ENCODE data around the gene SLC22A1.
"Not testable (repeated sequence)": the region's sequence is repeated elsewhere in the genome, so short reads cannot be mapped to it uniquely, and the experiment has no call there.

The SLC22A1 gene

DNA sequence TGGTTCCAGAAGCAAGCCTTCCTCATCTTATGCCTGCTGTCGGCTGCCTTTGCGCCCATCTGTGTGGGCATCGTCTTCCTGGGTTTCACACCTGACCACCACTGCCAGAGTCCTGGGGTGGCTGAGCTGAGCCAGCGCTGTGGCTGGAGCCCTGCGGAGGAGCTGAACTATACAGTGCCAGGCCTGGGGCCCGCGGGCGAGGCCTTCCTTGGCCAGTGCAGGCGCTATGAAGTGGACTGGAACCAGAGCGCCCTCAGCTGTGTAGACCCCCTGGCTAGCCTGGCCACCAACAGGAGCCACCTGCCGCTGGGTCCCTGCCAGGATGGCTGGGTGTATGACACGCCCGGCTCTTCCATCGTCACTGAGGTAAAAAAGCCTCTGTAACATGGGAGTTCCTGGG, 366 bp downstream of the SLC22A1 start:
- in situ Hi-C loops (cut with HindIII; ENCODE audit: low sequenced_read_pairs) = no loop called here

GRCh38 chr6:160122744-160123143, 1.1 kb downstream of the SLC22A1 start:
- in situ Hi-C loops (cut with HindIII; ENCODE audit: low sequenced_read_pairs) = no loop called here

- in situ Hi-C loops (cut with HindIII; ENCODE audit: low sequenced_read_pairs) = no loop called here
Measured at GRCh38 chr6:160124007-160124406, 2.4 kb downstream of the SLC22A1 start.

DNA sequence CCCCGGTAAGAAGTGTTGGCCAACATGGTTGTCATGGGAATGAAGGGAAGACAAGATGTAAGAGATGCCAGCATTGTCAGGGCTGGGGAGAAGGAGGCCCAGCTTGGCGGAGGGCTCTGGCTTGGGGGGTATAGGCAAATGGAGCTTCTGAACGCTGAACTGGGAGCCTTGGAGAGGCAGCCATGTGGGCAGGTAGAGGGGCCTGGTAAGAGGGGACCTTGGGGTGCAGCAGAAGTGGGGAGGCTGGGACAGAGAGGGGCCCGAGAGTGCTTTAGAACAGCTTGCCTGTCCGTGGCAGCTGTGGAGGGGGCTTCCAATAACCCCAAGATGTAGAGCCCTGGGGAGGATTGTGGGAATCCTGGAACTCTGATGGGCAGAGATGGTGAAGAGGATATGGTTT, 3.0 kb downstream of the SLC22A1 start:
- in situ Hi-C loops (cut with HindIII; ENCODE audit: low sequenced_read_pairs) = no loop called here

DNA sequence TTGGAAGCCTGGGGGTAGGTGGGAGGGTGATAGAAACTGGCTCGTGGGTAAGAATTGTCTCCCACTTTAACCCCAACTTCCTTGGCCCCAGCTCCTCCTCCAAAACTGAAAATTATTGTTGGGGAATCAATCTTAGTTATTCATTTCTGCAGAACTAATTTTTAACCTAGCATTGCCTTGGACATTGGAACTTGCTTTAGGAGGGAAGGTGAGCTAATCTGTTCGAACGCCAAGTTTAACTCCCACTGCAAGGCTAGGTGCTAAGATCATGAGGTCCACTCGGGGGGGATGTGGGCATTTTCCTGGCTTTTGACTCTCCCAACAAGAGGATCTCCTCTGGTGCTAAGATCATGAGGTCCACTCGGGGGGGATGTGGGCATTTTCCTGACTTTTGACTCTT, 3.5 kb downstream of the SLC22A1 start:
- in situ Hi-C loops (cut with HindIII; ENCODE audit: low sequenced_read_pairs) = not testable (repeated sequence)

- in situ Hi-C loops (cut with HindIII; ENCODE audit: low sequenced_read_pairs) = no loop called here
Measured at GRCh38 chr6:160127270-160128124, 5.9 kb downstream of the SLC22A1 start.

DNA sequence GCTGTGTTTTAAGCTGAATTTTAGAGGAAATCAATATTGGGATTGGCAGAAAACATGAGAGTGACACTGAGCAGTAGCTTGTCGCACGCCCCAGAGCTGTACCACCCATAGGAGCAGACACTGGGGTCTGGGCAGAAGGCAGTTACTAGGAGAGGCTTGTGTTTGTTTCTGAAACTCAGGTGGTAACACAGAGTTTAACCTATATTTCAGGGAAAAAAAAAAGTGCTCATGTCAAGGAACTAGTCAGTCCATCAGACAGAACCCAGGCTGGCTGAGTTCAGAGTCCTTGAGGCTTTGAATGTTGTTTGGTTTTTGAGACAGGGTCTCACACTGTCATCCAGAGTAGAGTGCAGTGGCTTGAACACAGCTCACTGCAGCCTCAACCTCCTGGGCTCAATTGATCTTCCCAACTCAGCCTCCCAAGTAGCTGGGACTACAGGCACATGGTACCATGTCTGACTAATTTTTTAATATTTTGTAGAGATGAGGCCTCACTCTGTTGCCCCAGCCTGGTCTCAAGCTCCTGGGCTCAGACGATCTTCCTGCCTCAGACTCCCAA, 6.6 kb downstream of the SLC22A1 start:
- in situ Hi-C loops (cut with HindIII; ENCODE audit: low sequenced_read_pairs) = no loop called here

DNA sequence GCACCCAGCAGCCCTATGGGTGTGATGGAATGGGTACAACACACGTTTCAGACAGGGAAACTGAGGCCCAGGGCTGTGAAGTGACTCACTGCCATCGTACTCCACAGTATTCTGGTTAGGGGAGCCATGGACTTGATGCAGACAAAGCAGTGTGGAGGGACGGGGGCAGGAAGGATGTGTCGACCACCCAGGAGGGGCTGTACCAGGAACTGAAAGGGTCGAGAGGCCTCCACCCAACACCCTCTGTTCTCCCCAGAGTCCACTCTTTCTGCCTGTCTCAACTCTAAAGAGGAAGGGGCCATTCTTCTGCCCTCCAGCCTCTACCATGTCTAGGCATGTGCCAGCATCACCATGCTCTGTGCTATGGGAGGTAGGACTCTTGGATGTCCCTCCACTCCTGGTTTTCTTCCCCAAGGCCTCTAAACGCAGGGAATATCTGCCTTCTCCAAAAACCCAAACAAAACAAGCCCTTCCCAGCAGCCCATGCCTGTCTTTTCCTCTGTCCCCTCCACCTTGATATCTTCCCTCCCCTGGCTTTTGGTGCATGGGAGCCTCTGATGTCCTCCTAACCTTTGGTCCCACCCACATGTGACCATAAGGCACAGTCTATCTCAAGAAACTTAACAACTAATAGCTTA, 7.4 kb downstream of the SLC22A1 start:
- in situ Hi-C loops (cut with HindIII; ENCODE audit: low sequenced_read_pairs) = no loop called here

DNA sequence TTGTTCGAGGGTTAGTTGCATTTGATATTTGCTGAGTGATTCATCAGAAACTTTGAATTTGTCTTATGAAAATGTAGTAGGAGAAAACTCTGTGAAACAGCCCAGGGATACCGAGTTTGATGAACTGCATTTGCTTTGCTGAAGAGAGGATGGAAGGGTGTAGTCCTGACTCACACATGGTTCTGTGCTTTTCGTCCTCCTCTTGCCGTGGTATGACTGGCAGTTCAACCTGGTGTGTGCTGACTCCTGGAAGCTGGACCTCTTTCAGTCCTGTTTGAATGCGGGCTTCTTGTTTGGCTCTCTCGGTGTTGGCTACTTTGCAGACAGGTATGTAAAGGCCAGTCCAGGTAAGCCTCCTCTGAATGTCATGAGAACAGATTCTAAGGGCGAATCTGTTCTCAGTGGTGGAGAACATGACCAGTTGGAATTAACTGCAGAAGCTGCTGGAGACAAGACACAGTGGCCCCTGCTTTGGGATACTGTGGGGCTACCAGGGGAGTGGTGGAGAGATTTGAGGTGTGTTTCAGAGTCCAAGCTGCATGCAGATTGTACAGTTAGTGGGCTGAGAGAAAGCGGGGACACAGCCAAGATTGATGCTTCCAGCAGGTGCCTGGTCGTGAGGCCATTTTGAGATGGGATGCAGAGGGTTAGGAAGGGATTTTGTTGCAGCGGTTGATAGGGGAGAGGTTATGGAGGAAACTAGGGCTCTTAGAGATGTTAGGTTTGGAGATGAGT, 8.4 kb downstream of the SLC22A1 start:
- in situ Hi-C loops (cut with HindIII; ENCODE audit: low sequenced_read_pairs) = no loop called here

GRCh38 chr6:160130729-160131484, 9.3 kb downstream of the SLC22A1 start:
- in situ Hi-C loops (cut with HindIII; ENCODE audit: low sequenced_read_pairs) = no loop called here

DNA sequence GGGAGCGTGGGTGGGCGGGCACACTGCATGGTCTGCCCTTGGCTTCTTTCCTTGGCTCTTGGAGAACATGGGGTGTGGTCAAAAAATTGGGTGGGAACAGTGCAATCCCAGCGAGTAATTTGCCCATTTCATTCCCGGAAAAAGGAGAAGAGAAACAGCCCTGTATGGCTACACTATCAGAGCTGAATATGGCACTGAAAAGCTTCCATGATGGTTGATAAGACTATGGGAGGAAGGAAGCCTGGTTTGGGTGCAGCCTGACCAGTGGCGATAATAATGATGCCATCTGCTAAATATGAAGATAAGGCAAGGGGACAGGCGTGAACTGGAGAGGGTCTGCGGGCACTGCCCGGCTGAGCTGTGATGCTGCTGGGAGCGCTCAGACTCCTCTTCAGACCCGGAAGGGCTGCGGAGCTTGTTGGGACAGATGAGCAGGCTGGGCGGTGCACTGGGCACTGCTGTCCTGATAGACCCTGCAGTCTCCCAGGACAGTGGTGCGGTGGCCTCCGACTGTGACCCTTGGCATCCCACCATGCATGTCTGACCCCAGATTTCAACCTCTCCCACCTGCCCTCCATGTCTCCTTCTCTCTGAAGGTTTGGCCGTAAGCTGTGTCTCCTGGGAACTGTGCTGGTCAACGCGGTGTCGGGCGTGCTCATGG, 10.2 kb downstream of the SLC22A1 start:
- in situ Hi-C loops (cut with HindIII; ENCODE audit: low sequenced_read_pairs) = no loop called here

GRCh38 chr6:160132297-160132637, 10.7 kb downstream of the SLC22A1 start:
- in situ Hi-C loops (cut with HindIII; ENCODE audit: low sequenced_read_pairs) = no loop called here

GRCh38 chr6:160132776-160133338, 11.2 kb downstream of the SLC22A1 start:
- in situ Hi-C loops (cut with HindIII; ENCODE audit: low sequenced_read_pairs) = no loop called here

DNA sequence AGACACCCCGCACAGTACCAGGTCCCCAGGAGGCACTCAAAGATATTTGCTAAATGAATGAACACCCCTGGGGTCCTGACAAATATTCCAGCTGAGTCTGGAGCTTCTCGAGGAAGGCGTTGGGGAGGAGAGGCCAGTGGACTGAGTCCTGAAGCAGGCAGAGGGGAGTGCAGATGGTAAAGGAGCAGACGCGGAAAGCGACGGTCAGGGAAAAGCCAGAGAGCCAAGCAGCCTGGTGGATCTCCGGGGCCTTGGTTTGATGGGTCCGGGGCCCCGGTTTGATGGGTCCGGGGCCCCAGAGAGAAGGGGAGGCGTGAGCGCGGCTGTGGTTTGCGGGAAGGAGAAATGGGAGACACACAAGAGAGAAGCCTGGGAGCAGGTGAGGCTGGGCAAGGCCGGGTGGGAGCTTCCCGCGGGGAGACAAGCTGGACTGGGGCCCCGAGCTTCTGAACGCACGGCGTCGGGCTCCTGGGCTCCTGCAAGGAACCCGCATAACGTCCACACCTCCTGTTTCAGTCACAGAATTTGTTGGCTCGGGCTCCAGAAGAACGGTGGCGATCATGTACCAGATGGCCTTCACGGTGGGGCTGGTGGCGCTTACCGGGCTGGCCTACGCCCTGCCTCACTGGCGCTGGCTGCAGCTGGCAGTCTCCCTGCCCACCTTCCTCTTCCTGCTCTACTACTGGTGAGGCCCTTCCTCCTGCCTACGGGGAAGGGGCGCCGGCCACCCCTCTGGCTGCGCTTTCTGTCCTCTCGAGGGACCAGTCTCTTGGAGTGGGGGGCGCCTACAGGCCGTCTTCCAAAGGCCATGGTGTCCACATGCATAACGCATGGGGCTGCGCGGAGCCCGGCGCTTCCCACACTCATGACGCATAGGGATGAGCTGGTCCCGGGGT, 12.1 kb downstream of the SLC22A1 start:
- in situ Hi-C loops (cut with HindIII; ENCODE audit: low sequenced_read_pairs) = no loop called here

DNA sequence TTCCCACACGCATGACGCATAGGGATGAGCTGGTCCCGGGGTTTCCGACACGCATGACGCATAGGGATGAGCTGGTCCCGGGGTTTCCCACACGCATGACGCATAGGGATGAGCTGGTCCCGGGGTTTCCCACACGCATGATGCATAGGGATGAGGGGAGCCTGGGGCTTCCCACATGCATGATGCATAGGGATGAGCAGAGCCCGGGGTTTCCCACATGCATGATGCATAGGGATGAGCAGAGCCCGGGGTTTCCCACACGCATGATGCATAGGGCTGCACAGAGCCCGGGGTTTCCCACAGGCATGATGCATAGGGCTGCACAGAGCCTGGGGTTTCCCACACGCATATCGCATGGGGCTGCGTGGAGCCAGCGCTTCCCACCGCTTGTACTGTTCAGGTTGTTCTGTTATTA, 12.7 kb downstream of the SLC22A1 start:
- in situ Hi-C loops (cut with HindIII; ENCODE audit: low sequenced_read_pairs) = not testable (repeated sequence)

DNA sequence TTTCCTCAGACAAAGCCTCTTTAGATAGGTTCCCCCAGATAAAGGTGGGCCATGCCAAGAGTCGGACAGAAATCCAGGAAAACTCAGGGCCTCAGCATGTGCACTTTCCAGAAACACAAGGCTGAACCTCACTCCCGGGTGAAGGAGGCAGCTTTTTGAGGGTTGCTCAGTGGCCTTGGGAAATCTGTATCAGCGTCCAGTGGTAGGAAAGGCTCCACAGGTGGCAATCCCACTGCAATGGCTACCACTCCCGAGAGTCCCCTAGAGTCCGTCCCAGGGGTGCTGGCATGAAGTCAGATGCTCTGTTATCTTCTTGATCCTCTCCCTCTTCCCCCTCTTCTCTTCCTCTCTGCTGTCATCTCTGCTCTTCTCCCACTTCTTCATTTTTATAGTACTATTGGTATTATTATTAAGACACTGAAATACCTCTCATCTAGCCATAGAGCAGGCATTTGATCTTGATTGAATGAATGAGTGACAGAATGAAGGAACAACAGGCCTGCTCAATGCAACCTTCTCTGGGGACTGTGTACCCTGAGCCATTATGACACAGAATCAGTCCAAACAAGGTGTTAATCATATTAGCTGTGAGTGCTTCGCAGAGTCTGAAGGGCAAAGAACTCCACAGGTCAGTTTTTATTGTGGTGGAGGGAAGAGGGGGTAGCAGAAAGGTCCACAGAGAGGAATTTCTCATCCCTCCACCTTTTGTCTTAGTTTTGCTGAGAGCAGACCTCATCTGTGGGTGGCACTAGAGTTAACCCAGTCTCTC, 13.3 kb downstream of the SLC22A1 start:
- in situ Hi-C loops (cut with HindIII; ENCODE audit: low sequenced_read_pairs) = no loop called here

DNA sequence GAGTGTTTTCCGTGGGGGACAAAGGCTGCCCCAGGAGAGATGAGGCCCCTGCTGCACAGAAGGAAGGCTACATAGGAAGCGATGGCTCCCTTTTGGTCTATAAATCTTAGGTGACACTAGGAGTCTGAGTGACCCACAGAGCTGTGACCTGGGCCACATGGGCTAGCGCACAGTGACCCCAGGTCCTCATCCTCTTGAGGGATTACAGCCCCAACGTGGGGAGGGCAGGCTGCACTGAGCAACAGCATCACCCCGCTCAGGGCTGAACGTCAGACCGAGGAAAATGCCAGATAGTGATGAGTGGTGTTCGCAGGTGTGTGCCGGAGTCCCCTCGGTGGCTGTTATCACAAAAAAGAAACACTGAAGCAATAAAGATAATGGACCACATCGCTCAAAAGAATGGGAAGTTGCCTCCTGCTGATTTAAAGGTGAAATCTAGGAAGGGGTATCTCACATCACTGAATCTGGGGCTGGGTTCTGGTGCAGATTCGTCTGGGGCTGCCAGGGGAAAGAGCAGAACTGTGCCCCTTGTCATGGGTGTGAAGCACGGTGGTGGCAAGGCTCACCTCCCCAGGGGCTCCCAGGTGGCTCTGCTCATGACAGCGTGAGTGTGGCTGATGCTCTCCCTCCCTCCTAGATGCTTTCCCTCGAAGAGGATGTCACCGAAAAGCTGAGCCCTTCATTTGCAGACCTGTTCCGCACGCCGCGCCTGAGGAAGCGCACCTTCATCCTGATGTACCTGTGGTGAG, 14.5 kb downstream of the SLC22A1 start:
- in situ Hi-C loops (cut with HindIII; ENCODE audit: low sequenced_read_pairs) = no loop called here
